Measurements from ENCODE around the gene STK11. TPM values are rescaled to one million over a fixed set of nuclear protein-coding genes. Genes with fewer than 3 reads are reported as not detected.

STK11 gene
- total and polyA plus RNA-seq, 2 of the 4 experiments (the other 2 are of a cell fraction) = 39.3 to 42.8 TPM

DNA sequence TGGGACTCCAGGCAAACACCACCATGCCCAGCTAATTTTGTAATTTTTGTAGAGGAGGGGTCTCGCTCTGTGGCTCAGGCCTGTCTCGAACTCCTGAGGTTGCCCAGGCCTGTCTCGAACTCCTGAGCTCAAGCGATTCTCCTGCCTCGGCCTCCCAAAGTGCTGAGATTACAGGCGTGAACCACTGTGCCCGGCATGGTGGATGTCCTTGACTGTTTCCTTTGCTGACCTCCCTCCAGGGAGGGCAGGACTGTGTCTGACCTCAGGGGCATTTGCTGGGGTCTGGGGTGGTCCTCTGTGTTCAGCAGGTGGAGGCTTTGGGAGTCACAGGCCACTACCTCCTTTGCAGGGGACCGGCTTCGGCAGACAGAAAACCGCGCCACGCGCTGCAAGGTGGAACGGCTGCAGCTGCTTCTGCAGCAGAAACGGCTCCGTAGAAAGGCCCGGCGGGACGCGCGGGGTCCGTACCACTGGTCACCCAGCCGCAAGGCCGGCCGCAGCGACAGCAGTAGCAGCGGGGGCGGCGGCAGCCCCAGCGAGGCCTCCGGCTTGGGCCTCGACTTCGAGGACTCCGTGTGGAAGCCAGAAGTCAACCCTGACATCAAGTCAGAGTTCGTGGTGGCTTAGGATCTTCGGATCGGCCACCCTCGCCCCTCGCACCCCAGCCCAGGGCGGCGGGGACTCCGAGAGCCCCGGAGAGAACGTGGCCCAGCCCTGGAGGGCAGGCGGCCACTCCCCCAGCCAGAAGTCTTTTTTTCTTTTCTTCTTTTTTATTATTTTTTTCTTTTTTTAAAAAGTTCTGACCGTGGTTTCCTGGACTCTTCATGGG is 51.3 kb downstream of the STK11 start:
- peak overlapping the region; percentile 74 for H3K27ac ChIP-seq (ENCODE audit: insufficient read depth, low read length)
- intact Hi-C loops (cut with micrococcal nuclease) = no loop called here
- H3K4ac ChIP-seq (ENCODE audit: low read depth, low read length) = no peak overlapping the region; the same call in 1 of the 2 replicates
- DNase-seq (no peak), ATAC-seq (ENCODE audit: low read depth) (no peak)
- H3K79me1 ChIP-seq (ENCODE audit: low read depth in 1 of 2, low read length in 2 of 2) = peaks cover 0 to 55% of the 10 kb centered on the region in 2 experiments; a peak in 2 of 4 replicates
- 84% methylated on average over 25 of the region's 46 CpGs; no CpG with 5 or more reads in 1 of the 2 experiments for WGBS, 2 experiments (ENCODE audit: extremely low coverage in 2 of 2, insufficient read length in 1 of 2)
- H3K23ac ChIP-seq (ENCODE audit: low read depth, low read length) = peak overlapping the region; percentile 74
- no peaks in the 10 kb centered on the region for H3K27me3 ChIP-seq (ENCODE audit: control insufficient read depth, insufficient read depth, low read length)
- no peak overlapping the region for H3K56ac ChIP-seq (ENCODE audit: extremely low read depth, insufficient read depth, low read length)
- H3K4me3 ChIP-seq (ENCODE audit: insufficient read depth, low read depth, low read length) = no peak overlapping the region
- no TSS peak for BruUV-seq (replicated peaks)
- peaks cover 59% of the 10 kb centered on the region for H3K36me3 ChIP-seq (ENCODE audit: control insufficient read depth, insufficient read depth, low read length)
- no peak overlapping the region for H3K4me2 ChIP-seq (ENCODE audit: low read depth, low read length)
- peaks cover 82% of the 10 kb centered on the region for H4K20me1 ChIP-seq (ENCODE audit: insufficient read depth, low read length)
- POLR2A ChIA-PET (ENCODE audit: unreplicated experiment) = interaction anchor here (0.6 to 1.7 kb wide), 2 partner anchors 12 to 13 kb away, joined by 3 to 6 read pairs; partner anchors contain the start of gene CIRBP
- no peak overlapping the region for H4K5ac ChIP-seq (ENCODE audit: low read depth, low read length)
- no peak overlapping the region for H2AK5ac ChIP-seq (ENCODE audit: low read depth, low read length)
- H3K18ac ChIP-seq (ENCODE audit: low read depth, low read length) = no peak overlapping the region
- no peak overlapping the region for H2BK20ac ChIP-seq (ENCODE audit: low read depth, low read length)
- CTCF ChIA-PET = no interaction called here
- TF ChIP-seq CHD1 (IDR thresholded peaks at IDR 0.05; ENCODE audit: low read depth, low read length) (no peak), MAFK (IDR thresholded peaks at IDR 0.05; ENCODE audit: low read depth, low read length) (no peak), RAD21 (IDR thresholded peaks at IDR 0.05; ENCODE audit: low read length) (no peak), POLR2A (IDR thresholded peaks at IDR 0.05; ENCODE audit: low read depth, low read length) (no peak), NFE2L2 (IDR thresholded peaks at IDR 0.05; ENCODE audit: low read depth, low read length) (no peak), RCOR1 (IDR thresholded peaks at IDR 0.05; ENCODE audit: insufficient replicate concordance, low read length) (no peak), SMC3 (IDR thresholded peaks at IDR 0.05; ENCODE audit: low read depth, low read length) (no peak)
- TF ChIP-seq, protein P1, sequence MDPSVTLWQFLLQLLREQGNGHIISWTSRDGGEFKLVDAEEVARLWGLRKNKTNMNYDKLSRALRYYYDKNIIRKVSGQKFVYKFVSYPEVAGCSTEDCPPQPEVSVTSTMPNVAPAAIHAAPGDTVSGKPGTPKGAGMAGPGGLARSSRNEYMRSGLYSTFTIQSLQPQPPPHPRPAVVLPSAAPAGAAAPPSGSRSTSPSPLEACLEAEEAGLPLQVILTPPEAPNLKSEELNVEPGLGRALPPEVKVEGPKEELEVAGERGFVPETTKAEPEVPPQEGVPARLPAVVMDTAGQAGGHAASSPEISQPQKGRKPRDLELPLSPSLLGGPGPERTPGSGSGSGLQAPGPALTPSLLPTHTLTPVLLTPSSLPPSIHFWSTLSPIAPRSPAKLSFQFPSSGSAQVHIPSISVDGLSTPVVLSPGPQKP (IDR thresholded peaks at IDR 0.05; ENCODE audit: borderline replicate concordance, low read depth, low read length) = no peak
- TF ChIP-seq, protein P2, sequence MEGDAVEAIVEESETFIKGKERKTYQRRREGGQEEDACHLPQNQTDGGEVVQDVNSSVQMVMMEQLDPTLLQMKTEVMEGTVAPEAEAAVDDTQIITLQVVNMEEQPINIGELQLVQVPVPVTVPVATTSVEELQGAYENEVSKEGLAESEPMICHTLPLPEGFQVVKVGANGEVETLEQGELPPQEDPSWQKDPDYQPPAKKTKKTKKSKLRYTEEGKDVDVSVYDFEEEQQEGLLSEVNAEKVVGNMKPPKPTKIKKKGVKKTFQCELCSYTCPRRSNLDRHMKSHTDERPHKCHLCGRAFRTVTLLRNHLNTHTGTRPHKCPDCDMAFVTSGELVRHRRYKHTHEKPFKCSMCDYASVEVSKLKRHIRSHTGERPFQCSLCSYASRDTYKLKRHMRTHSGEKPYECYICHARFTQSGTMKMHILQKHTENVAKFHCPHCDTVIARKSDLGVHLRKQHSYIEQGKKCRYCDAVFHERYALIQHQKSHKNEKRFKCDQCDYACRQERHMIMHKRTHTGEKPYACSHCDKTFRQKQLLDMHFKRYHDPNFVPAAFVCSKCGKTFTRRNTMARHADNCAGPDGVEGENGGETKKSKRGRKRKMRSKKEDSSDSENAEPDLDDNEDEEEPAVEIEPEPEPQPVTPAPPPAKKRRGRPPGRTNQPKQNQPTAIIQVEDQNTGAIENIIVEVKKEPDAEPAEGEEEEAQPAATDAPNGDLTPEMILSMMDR (conservative IDR thresholded peaks at IDR 0.05; ENCODE audit: low read depth, low read length) = no peak
- H2AK9ac ChIP-seq (replicated peaks; ENCODE audit: low read depth, low read length, poor library complexity) = peak overlapping the region; percentile 83
- H4K8ac ChIP-seq (ENCODE audit: low read depth in 2 of 2, low read length in 2 of 2) = 0 out of 4 replicates have a peak overlapping the region, but pooled peaks of 1 of the 2 experiments have one; percentile 56
- no peak overlapping the region for H2AFZ ChIP-seq (replicated peaks; ENCODE audit: low read length, poor library complexity)
- H2BK15ac ChIP-seq (ENCODE audit: low read depth, low read length) = no peak overlapping the region
- H2BK120ac ChIP-seq (ENCODE audit: low read depth, low read length) = no peak overlapping the region
- dilution Hi-C loops (cut with HindIII; ENCODE audit: low sequenced_read_pairs, unreplicated experiment) = no loop called here
- 0 out of 2 replicates have a peak overlapping the region, but pooled peaks have one; percentile 13 for H3K9ac ChIP-seq (ENCODE audit: low read depth, low read length)
- in situ Hi-C loops (cut with MboI; ENCODE audit: low sequenced_read_pairs) = no loop called here
- peaks cover 45% of the 10 kb centered on the region for H3K4me1 ChIP-seq (ENCODE audit: control insufficient read depth, insufficient read depth, low read length)
- no peaks in the 10 kb centered on the region for H3K9me3 ChIP-seq (ENCODE audit: control insufficient read depth, insufficient read depth, low read length)
- peak overlapping the region; percentile 45 for H2BK5ac ChIP-seq (ENCODE audit: low read depth, low read length, poor library complexity, severe bottlenecking)
- peaks cover under 1% of the 10 kb centered on the region; the same call in 1 of the 2 replicates for H3K9me1 ChIP-seq (ENCODE audit: insufficient read depth, low read length)
- H4K91ac ChIP-seq (ENCODE audit: insufficient read depth, low read depth, low read length) = peak overlapping the region; percentile 53; the same call in 1 of the 2 replicates
- H3K14ac ChIP-seq (replicated peaks; ENCODE audit: low read depth, low read length) = peak overlapping the region; percentile 19; the same call in 1 of the 2 replicates

All from IMR-90 (cell line).